ENCODE results near the gene KCNQ2. TPM values are rescaled to one million over a fixed set of nuclear protein-coding genes. Genes with fewer than 3 reads are reported as not detected.

Gene KCNQ2
- total and polyA plus RNA-seq, 2 experiments from 2014 or later, result 68.5 to 92.4 TPM

DNA sequence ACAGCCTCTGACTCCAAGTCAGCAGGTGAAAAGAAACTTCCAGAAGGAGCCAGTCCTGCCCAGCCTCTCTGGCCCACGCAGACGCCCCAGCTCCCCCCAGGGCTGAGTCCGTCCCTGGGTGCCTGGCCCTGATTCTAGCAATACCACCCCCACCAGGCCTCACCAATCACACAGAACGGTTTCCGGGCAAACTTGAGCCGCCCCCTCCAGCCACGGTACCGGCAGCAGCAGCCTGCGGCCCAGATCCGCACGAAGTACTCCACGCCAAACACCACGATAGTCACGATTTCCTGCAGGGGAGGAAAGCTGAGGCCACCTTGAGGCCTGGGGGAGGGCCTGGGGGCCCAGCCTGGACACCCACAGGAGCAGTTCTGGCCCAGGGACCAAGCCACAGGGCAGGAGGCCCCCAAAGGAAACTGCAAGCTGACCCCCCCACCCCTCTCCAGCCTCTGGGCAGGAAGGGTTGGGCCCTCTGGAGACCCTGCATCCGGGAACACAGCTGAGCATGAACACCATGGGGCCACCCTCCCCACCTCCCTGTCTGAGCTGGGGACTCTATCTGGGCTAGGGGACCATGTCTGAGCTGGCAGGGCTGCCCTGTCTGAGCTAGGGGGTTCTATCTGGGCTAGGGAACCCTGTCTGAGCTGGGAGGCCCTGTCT is 27.2 kb downstream of the KCNQ2 start (continued):
- TF ChIP-seq, protein P1, sequence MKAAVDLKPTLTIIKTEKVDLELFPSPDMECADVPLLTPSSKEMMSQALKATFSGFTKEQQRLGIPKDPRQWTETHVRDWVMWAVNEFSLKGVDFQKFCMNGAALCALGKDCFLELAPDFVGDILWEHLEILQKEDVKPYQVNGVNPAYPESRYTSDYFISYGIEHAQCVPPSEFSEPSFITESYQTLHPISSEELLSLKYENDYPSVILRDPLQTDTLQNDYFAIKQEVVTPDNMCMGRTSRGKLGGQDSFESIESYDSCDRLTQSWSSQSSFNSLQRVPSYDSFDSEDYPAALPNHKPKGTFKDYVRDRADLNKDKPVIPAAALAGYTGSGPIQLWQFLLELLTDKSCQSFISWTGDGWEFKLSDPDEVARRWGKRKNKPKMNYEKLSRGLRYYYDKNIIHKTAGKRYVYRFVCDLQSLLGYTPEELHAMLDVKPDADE (IDR thresholded peaks at IDR 0.05), result no peak
- TF ChIP-seq, protein P2, sequence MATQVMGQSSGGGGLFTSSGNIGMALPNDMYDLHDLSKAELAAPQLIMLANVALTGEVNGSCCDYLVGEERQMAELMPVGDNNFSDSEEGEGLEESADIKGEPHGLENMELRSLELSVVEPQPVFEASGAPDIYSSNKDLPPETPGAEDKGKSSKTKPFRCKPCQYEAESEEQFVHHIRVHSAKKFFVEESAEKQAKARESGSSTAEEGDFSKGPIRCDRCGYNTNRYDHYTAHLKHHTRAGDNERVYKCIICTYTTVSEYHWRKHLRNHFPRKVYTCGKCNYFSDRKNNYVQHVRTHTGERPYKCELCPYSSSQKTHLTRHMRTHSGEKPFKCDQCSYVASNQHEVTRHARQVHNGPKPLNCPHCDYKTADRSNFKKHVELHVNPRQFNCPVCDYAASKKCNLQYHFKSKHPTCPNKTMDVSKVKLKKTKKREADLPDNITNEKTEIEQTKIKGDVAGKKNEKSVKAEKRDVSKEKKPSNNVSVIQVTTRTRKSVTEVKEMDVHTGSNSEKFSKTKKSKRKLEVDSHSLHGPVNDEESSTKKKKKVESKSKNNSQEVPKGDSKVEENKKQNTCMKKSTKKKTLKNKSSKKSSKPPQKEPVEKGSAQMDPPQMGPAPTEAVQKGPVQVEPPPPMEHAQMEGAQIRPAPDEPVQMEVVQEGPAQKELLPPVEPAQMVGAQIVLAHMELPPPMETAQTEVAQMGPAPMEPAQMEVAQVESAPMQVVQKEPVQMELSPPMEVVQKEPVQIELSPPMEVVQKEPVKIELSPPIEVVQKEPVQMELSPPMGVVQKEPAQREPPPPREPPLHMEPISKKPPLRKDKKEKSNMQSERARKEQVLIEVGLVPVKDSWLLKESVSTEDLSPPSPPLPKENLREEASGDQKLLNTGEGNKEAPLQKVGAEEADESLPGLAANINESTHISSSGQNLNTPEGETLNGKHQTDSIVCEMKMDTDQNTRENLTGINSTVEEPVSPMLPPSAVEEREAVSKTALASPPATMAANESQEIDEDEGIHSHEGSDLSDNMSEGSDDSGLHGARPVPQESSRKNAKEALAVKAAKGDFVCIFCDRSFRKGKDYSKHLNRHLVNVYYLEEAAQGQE (IDR thresholded peaks at IDR 0.05; ENCODE audit: unreplicated experiment), result no peak
- TF ChIP-seq CREB1 (CRISPR knock-in tag; IDR thresholded peaks at IDR 0.05; ENCODE audit: low read depth) (no peak), JUNB (IDR thresholded peaks at IDR 0.05; ENCODE audit: unreplicated experiment) (no peak), STAT1 (IDR thresholded peaks at IDR 0.05; ENCODE audit: unreplicated experiment) (no peak), ZNF331 (CRISPR knock-in tag; IDR thresholded peaks at IDR 0.05; ENCODE audit: low read depth) (no peak)

- Mint-ChIP-seq H3K27ac (no peak overlapping the region), H3K27me3 (ENCODE audit: insufficient read depth, low read depth, poor library complexity) (peaks cover 17% of the 10 kb centered on the region), H3K4me3 (no peak overlapping the region), H3K4me1 (peaks cover 23% of the 10 kb centered on the region), H3K36me3 (ENCODE audit: low read depth) (peaks cover 15% of the 10 kb centered on the region), H3K9me3 (peaks cover 15% of the 10 kb centered on the region; the same call in 2 of the 3 replicates)
- Histone ChIP-seq H2AFZ (no peak overlapping the region), H3K36me3 (ENCODE audit: insufficient read depth) (no peaks in the 10 kb centered on the region), H3K27me3 (ENCODE audit: insufficient read depth) (no peaks in the 10 kb centered on the region), H3F3A (replicated peaks; ENCODE audit: low read depth) (no peaks in the 10 kb centered on the region), H3K4me1 (ENCODE audit: insufficient read depth) (no peaks in the 10 kb centered on the region; the same call in 1 of the 2 replicates), H3K4me3 (no peak overlapping the region), H3K27ac (ENCODE audit: low read depth) (no peak overlapping the region), H3K79me2 (replicated peaks; ENCODE audit: insufficient read depth) (peaks cover 36% of the 10 kb centered on the region), H4K20me1 (replicated peaks; ENCODE audit: insufficient read depth) (peaks cover 3% of the 10 kb centered on the region), H3K4me2 (no peak overlapping the region), H3K9me2 (ENCODE audit: insufficient read depth) (no peaks in the 10 kb centered on the region)
- ATAC-seq (no peak), DNase-seq (ENCODE audit: low spot score) (no peak)
- TF ChIP-seq STAT1 (IDR thresholded peaks at IDR 0.05; ENCODE audit: unreplicated experiment), result no peak
- TF ChIP-seq CREB1 (CRISPR knock-in tag; IDR thresholded peaks at IDR 0.05; ENCODE audit: low read depth), result no peak
- TF ChIP-seq, protein P2 (IDR thresholded peaks at IDR 0.05; ENCODE audit: unreplicated experiment), result no peak
- no peak for TF ChIP-seq ZNF462 (CRISPR knock-in tag; IDR thresholded peaks at IDR 0.05)
- no peak for TF ChIP-seq JUNB (IDR thresholded peaks at IDR 0.05; ENCODE audit: unreplicated experiment)
- no peak for TF ChIP-seq ZNF114 (CRISPR knock-in tag; IDR thresholded peaks at IDR 0.05)
- TF ChIP-seq ZNF331 (CRISPR knock-in tag; IDR thresholded peaks at IDR 0.05; ENCODE audit: low read depth), result no peak
- TF ChIP-seq EZH2 (IDR thresholded peaks at IDR 0.05; ENCODE audit: low read depth, unreplicated experiment), result no peak
These were observed 27.9 kb downstream of the KCNQ2 start for GRCh38 chr20:63444548-63444947.

Measured in GM23338 (cell line).